Osteoblast (primary cell): ENCODE measurements around the gene RUFY1. TPM values are rescaled to one million over a fixed set of nuclear protein-coding genes. Genes with fewer than 3 reads are reported as not detected.

ENCODE experiments used
- DNase-seq: peaks from one replicate; pipeline ENCODE4 v3.0.0; 2011; ENCODE audit warnings: low spot score, mixed read lengths; ENCODE audit not compliant: insufficient read length; ENCODE audit errors: missing footprints
- H2AFZ ChIP-seq: 2 replicates; pipeline ENCODE4 v1.6.0; 2011; ENCODE audit warnings: mild to moderate bottlenecking, low read length
- H3K27ac ChIP-seq: 2 replicates; pipeline ENCODE4 v1.5.1; 2011; ENCODE audit warnings: mild to moderate bottlenecking, low read depth, low read length, moderate library complexity
- H3K27me3 ChIP-seq: 2 replicates; pipeline ENCODE4 v1.6.0; 2012; ENCODE audit warnings: mild to moderate bottlenecking, control low read depth, inconsistent platforms, low read length, moderate library complexity; ENCODE audit not compliant: insufficient read depth
- H3K36me3 ChIP-seq: 2 replicates; pipeline ENCODE4 v1.5.1; 2011; ENCODE audit warnings: mild to moderate bottlenecking, low read length, control low read depth, moderate library complexity; ENCODE audit not compliant: insufficient read depth
- H3K4me1 ChIP-seq: 2 replicates; pipeline ENCODE4 v1.5.1; 2011; ENCODE audit warnings: mild to moderate bottlenecking, low read length, control low read depth, moderate library complexity; ENCODE audit not compliant: insufficient read depth
- H3K4me2 ChIP-seq: 2 replicates; pipeline ENCODE4 v1.6.0; 2011; ENCODE audit warnings: mild to moderate bottlenecking, low read length; ENCODE audit not compliant: insufficient read depth
- H3K4me3 ChIP-seq: fragments of 200-600 bp; sonication (generic); 3 replicates; pipeline ENCODE4 v1.5.1; 2012; ENCODE audit warnings: mild to moderate bottlenecking, low read length, inconsistent platforms; ENCODE audit not compliant: insufficient read depth
- H3K79me2 ChIP-seq: 2 replicates; pipeline ENCODE4 v1.6.0; 2012; ENCODE audit warnings: mild to moderate bottlenecking, low read length, control low read depth, inconsistent platforms; ENCODE audit not compliant: insufficient read depth
- H3K9me3 ChIP-seq: 2 replicates; pipeline ENCODE4 v1.5.1; 2011; ENCODE audit warnings: low read depth, low read length, control low read depth
- H4K20me1 ChIP-seq: 2 replicates; pipeline ENCODE4 v1.6.0; 2012; ENCODE audit warnings: mild to moderate bottlenecking, low read length, control low read depth; ENCODE audit not compliant: insufficient read depth
- CTCF ChIP-seq: IDR thresholded peaks from 2 replicates; pipeline ENCODE4 v1.5.1; 2011; ENCODE audit warnings: mild to moderate bottlenecking, low read depth, low read length, moderate library complexity; ENCODE audit errors: extremely low read depth
- total RNA-seq: library from RNA; depleted of rRNA; stranded (reverse); fragments of >200 nt; gene quantifications from 2 replicates; pipeline ENCODE4 v1.2.3, GENCODE V29; 2012

The RUFY1 gene
- total RNA-seq, 1 donor: 51.8 TPM

- Histone ChIP-seq H3K27me3 (no peaks in the 10 kb centered on the region), H3K4me2 (no peak overlapping the region), H3K27ac (peak overlapping the region; percentile 27), H3K4me3 (no peak overlapping the region), H3K9me3 (no peaks in the 10 kb centered on the region), H3K4me1 (peaks cover 29% of the 10 kb centered on the region), H4K20me1 (peaks cover 90% of the 10 kb centered on the region), H3K36me3 (peaks cover 96% of the 10 kb centered on the region), H3K79me2 (peaks cover 83% of the 10 kb centered on the region), H2AFZ (no peak overlapping the region)
- no peak for DNase-seq
- TF ChIP-seq CTCF: no peak
These were observed 67.6 kb downstream of the RUFY1 start for GRCh38 chr5:179617930-179618329.

- Histone ChIP-seq H3K4me3 (peak overlapping the region; percentile 97), H4K20me1 (peaks cover 81% of the 10 kb centered on the region), H3K36me3 (peaks cover 85% of the 10 kb centered on the region)
These were observed 68.7 kb downstream of the RUFY1 start for GRCh38 chr5:179618923-179619554.

GRCh38 chr5:179619776-179620175 is 69.4 kb downstream of the RUFY1 start:
- no peak for DNase-seq

More at GRCh38 chr5:179618923-179619554, 68.7 kb downstream of the RUFY1 start:
- Histone ChIP-seq H3K27me3 (no peaks in the 10 kb centered on the region), H3K9me3 (no peaks in the 10 kb centered on the region), H3K27ac (peak overlapping the region; percentile 8), H2AFZ (no peak overlapping the region), H3K4me2 (peak overlapping the region; percentile 88), H3K4me1 (peaks cover 32% of the 10 kb centered on the region), H3K79me2 (peaks cover 80% of the 10 kb centered on the region)
- DNase-seq: no peak
- no peak for TF ChIP-seq CTCF

More at GRCh38 chr5:179619776-179620175, 69.4 kb downstream of the RUFY1 start:
- Histone ChIP-seq H3K79me2 (peaks cover 79% of the 10 kb centered on the region), H3K27ac (peak overlapping the region; percentile 78), H3K4me3 (peak overlapping the region; percentile 97), H3K36me3 (peaks cover 77% of the 10 kb centered on the region), H3K27me3 (no peaks in the 10 kb centered on the region), H2AFZ (no peak overlapping the region), H4K20me1 (peaks cover 78% of the 10 kb centered on the region), H3K9me3 (no peaks in the 10 kb centered on the region), H3K4me2 (peak overlapping the region; percentile 88), H3K4me1 (peaks cover 39% of the 10 kb centered on the region)
- no peak for TF ChIP-seq CTCF
